ENCODE results near the gene GOLIM4. TPM values are rescaled to one million over a fixed set of nuclear protein-coding genes. Genes with fewer than 3 reads are reported as not detected.

GOLIM4 gene
- total and polyA plus RNA-seq, 2 of the 13 experiments (the other 11 are each of a cell fraction or from before 2014, with no cell fraction given): 10.9 to 47.7 TPM

DNA sequence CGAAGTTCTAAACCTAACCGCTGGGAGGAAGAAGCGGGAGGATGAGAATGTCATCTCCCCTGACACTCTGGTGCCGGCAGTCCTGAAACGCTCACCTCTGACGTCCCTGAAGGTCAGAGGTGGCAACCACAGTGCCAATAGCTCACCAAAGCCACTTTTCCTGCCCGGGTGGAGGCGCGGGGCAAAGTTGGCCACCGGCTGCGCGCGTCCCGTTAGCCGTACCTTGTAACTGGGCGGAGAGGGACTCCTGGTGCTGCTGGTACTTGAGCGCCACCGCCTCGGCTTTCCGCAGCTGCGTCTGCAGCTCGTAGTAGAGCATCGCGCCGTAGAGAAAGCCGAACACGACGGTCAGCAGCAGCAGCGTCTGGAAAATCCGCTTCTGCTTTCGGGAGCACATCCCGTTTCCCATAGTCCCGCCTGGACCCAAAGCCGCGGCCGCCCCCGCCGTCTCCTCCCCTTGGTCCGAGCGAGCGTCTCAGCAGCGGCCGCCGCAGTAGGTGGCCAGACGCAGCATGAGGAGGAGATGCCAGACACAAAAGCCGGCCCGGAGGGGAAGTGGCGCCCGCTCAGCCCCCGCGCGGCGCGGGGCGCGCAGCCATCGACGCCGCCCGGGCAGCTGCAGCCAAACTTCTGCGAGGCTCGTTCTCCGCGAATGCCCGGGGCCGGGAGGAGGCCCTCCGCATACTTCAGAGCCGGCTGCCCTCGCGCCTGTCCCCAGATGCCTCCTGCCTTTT lies 680 bp downstream of the GOLIM4 start (continued):
- TF ChIP-seq MTA3 (CRISPR knock-in tag; IDR thresholded peaks at IDR 0.05): no peak
- TF ChIP-seq ZNF792 (CRISPR knock-in tag; IDR thresholded peaks at IDR 0.05): no peak
- TF ChIP-seq ZNF605 (CRISPR knock-in tag; IDR thresholded peaks at IDR 0.05): no peak
- TF ChIP-seq, protein P1, sequence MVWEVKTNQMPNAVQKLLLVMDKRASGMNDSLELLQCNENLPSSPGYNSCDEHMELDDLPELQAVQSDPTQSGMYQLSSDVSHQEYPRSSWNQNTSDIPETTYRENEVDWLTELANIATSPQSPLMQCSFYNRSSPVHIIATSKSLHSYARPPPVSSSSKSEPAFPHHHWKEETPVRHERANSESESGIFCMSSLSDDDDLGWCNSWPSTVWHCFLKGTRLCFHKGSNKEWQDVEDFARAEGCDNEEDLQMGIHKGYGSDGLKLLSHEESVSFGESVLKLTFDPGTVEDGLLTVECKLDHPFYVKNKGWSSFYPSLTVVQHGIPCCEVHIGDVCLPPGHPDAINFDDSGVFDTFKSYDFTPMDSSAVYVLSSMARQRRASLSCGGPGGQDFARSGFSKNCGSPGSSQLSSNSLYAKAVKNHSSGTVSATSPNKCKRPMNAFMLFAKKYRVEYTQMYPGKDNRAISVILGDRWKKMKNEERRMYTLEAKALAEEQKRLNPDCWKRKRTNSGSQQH (CRISPR knock-in tag; IDR thresholded peaks at IDR 0.05; ENCODE audit: low read depth): no peak
- TF ChIP-seq CHCHD3 (CRISPR knock-in tag; IDR thresholded peaks at IDR 0.05): no peak
- TF ChIP-seq ZNF432 (CRISPR knock-in tag; IDR thresholded peaks at IDR 0.05; ENCODE audit: borderline replicate concordance): no peak
- TF ChIP-seq, protein P2, sequence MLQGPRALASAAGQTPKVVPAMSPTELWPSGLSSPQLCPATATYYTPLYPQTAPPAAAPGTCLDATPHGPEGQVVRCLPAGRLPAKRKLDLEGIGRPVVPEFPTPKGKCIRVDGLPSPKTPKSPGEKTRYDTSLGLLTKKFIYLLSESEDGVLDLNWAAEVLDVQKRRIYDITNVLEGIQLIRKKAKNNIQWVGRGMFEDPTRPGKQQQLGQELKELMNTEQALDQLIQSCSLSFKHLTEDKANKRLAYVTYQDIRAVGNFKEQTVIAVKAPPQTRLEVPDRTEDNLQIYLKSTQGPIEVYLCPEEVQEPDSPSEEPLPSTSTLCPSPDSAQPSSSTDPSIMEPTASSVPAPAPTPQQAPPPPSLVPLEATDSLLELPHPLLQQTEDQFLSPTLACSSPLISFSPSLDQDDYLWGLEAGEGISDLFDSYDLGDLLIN (CRISPR knock-in tag; IDR thresholded peaks at IDR 0.05; ENCODE audit: borderline replicate concordance): no peak
- TF ChIP-seq RCOR2 (CRISPR knock-in tag; IDR thresholded peaks at IDR 0.05): no peak
- TF ChIP-seq PCBP2 (optimal IDR thresholded peaks at IDR 0.05; ENCODE audit: low read depth, low read length, poor library complexity, severe bottlenecking): no peak
- no peak for TF ChIP-seq KDM4B (CRISPR knock-in tag; IDR thresholded peaks at IDR 0.05)
- 0 out of 2 replicates have a peak, but pooled peaks have one; percentile 57 for TF ChIP-seq ZNF292 (CRISPR knock-in tag; IDR thresholded peaks at IDR 0.05; ENCODE audit: borderline replicate concordance, low read depth)
- 0 out of 2 replicates have a peak, but pooled peaks have one; percentile 25 for TF ChIP-seq POGZ (CRISPR knock-in tag; IDR thresholded peaks at IDR 0.05)
- TF ChIP-seq PTBP1 (IDR thresholded peaks at IDR 0.05; ENCODE audit: low read depth, low read length, poor library complexity, severe bottlenecking): peak; percentile 39
- TF ChIP-seq NR3C1 (CRISPR knock-in tag; IDR thresholded peaks at IDR 0.05): no peak
- no peak for TF ChIP-seq ZNF619 (CRISPR knock-in tag; IDR thresholded peaks at IDR 0.05)
- TF ChIP-seq ZC3H4 (CRISPR knock-in tag; IDR thresholded peaks at IDR 0.05; ENCODE audit: borderline replicate concordance): no peak
- TF ChIP-seq PHF21A (CRISPR knock-in tag; IDR thresholded peaks at IDR 0.05): peak; percentile 17; the same call in 1 of the 2 replicates
- 0 out of 2 replicates have a peak, but pooled peaks have one; percentile 34 for TF ChIP-seq FIP1L1 (IDR thresholded peaks at IDR 0.05; ENCODE audit: borderline replicate concordance, insufficient read depth, low read depth, low read length)
- no peak for TF ChIP-seq NFKB2 (CRISPR knock-in tag; IDR thresholded peaks at IDR 0.05; ENCODE audit: borderline replicate concordance)
- TF ChIP-seq BRCA1 (CRISPR knock-in tag; IDR thresholded peaks at IDR 0.05): no peak
- TF ChIP-seq, protein P3, sequence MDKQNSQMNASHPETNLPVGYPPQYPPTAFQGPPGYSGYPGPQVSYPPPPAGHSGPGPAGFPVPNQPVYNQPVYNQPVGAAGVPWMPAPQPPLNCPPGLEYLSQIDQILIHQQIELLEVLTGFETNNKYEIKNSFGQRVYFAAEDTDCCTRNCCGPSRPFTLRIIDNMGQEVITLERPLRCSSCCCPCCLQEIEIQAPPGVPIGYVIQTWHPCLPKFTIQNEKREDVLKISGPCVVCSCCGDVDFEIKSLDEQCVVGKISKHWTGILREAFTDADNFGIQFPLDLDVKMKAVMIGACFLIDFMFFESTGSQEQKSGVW (CRISPR knock-in tag; IDR thresholded peaks at IDR 0.05; ENCODE audit: borderline replicate concordance): no peak
- TF ChIP-seq, protein P4, sequence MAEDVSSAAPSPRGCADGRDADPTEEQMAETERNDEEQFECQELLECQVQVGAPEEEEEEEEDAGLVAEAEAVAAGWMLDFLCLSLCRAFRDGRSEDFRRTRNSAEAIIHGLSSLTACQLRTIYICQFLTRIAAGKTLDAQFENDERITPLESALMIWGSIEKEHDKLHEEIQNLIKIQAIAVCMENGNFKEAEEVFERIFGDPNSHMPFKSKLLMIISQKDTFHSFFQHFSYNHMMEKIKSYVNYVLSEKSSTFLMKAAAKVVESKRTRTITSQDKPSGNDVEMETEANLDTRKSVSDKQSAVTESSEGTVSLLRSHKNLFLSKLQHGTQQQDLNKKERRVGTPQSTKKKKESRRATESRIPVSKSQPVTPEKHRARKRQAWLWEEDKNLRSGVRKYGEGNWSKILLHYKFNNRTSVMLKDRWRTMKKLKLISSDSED (CRISPR knock-in tag; IDR thresholded peaks at IDR 0.05): no peak
- no peak for TF ChIP-seq CHD4 (IDR thresholded peaks at IDR 0.05; ENCODE audit: borderline replicate concordance, low read length)
- TF ChIP-seq KDM5A (IDR thresholded peaks at IDR 0.05; ENCODE audit: borderline replicate concordance, low read length): no peak; the same call in 1 of the 2 replicates
- no peak for TF ChIP-seq ZNF33A (CRISPR knock-in tag; IDR thresholded peaks at IDR 0.05; ENCODE audit: borderline replicate concordance)
- TF ChIP-seq CBX2 (IDR thresholded peaks at IDR 0.05; ENCODE audit: low read depth, low read length): no peak
- TF ChIP-seq CBX2 (CRISPR knock-in tag; IDR thresholded peaks at IDR 0.05; ENCODE audit: low read depth): no peak

Data from HepG2 (cell line).